Measurements from ENCODE around the gene SYNDIG1.
"Not testable (repeated sequence)": the region's sequence is repeated elsewhere in the genome, so short reads cannot be mapped to it uniquely, and the experiment has no call there.

SYNDIG1 gene

GRCh38 chr20:24611360-24612140, 142.1 kb downstream of the SYNDIG1 start:
- no peak for DNase-seq (ENCODE audit: low read depth)

DNA sequence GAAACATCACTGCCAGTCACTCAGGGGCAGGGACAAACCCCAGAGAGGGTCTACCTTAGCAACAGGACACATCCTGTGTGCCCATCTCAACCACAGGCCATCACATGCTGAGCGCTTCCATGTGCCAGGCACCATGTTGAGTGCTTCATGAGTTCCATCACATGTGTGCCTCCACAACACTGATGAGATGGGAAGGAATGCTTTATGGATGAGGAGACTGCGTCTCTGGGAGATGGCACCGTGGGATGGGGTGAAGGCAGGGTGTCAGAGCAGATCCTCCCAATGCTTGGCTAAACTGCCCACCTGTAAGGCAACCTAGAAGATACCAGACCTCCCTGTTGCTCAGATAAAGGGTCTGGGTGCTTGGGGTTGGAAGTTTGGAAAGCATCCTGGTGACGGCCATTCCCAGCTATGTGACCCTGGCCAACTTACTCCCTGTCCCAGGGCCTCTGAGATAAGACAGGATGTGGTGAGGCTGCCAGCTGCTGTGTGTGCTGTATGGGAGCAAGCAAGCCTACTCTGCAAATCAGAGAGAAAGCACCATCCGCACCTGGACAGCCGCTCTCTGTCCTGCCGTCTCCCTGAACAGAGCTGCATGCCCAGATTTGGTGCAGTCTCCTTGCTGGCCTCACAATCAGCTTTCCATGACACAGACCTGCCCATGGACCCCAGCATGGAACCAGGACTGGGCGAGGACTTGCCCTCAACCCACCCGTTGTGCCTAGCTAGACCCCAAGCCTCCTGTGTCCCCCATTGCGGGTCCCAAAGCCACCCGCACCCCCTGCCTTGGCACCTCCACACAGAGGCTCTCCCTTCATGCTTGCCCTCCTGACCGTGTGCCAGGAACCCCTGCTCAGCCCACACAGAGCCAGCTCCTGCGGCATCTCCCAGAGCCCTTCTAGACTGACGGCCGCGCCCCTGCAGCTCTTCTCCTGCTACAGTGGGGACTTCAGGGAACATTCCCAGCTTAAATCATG, 143.7 kb downstream of the SYNDIG1 start:
- DNase-seq (ENCODE audit: low read depth) = no peak

DNA sequence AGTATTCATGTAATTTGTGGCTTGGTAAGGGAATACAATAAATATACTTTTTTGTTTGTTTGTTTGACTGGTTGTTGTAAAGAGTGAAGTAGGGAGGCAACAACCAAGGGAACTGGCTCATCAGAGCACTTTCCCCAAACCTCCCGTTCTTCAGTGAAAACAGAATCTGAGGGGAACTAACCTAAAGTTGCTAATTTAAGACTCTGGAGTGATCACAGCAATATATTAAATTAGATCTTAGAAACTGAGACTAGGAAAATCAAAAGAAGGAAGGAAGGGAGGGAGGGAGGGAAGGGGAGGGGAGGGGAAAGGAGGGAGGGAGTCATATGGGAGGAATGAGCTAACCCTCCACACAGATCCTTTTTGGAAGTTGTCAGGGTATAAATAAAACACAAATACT, 144.9 kb downstream of the SYNDIG1 start:
- DNase-seq (ENCODE audit: low read depth) = no peak

GRCh38 chr20:24615353-24615752, 145.9 kb downstream of the SYNDIG1 start:
- DNase-seq (ENCODE audit: low read depth) = no peak

DNA sequence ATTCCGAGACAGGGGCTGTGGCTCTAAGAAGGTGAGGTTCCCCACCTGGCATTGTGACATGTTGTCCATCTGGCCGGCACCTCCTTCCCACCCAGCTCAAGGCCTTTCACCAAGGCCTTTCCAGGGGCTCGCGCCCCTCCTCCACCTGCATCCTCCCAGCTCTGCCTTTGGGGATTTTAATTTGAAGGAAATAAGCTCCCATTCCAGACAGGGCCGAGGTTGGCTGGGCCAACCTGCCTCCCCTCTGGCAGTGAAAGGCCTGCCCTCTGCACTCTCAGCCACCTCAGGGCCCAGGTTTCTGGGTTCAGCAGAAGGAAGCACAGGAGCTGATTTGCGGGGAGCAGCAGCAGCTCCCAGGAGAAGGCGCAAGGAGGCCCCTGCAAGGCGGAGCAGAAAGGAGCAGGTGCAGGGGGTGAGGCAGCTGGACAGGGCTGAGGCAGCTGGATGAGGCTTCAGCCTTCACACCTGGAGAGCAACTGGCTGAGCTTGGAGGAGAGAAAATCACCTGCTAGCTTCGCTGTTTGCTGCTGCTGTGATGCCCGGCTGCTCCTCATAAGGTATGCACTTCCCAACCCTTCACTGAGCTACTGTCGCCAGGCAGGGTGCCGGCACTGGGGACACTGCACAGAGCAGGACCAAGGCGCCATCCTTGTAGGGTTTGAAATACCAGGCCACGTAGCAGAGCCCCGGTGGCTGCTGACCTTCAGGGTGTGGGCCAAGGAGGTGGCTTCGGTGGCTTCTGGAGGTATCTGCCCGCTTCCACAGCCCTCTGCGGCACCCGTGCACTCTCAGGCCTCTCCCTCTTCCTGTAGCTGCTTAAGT, 147.0 kb downstream of the SYNDIG1 start:
- no peak for DNase-seq (ENCODE audit: low read depth)

DNA sequence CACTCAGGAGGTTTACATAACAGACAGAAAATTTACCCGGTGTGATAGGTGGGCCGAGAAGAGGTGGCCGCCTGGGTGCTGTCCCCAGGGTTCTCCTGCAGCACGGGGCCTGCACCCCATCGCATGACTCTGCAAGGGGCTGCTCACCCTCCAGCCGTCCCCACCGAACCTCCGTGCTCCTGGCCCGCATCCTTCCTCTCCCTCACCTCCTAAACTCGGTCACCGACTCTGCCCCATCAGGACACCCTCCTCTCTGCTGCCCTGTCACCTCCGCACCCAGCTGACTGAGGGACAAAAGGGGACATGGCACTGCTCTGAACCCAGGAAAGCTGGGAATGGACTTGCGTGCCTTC, 147.6 kb downstream of the SYNDIG1 start:
- no peak for DNase-seq (ENCODE audit: low read depth)

DNA sequence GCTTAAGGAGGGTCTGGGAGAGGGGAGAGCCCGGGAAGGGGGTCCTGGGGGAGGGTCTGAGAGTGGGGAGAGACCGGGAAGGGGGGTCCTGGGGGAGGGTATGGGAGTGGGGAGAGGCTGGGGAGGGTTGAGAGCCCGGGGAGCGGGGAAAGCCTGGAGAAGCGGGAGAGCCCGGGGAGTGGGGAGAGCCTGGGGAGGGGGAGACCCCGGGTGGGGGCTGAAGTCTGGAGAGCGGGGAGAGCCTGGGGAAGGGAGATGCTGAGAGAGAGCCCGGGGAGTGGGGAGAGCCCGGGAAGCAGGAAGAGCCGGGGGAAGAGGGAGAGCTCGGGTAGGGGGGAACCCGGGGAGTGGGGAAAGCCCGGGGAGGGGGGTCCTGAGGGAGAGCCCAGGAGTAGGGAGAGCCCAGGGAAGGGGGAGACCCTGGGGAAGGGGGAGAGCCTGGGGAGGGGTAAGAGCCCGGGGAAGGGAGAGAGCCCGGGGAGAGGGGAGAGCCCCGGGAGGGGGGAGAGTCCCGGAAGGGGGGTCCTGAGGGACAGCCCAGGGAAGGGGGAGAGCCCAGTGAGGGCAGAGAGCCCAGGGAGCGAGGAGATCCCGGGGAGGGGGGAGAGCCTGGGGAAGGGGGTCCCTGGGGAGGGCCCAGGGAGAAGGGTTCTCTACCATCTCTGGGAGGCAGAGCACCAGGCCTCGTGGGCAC, 148.5 kb downstream of the SYNDIG1 start:
- no peak for DNase-seq (ENCODE audit: low read depth)

DNA sequence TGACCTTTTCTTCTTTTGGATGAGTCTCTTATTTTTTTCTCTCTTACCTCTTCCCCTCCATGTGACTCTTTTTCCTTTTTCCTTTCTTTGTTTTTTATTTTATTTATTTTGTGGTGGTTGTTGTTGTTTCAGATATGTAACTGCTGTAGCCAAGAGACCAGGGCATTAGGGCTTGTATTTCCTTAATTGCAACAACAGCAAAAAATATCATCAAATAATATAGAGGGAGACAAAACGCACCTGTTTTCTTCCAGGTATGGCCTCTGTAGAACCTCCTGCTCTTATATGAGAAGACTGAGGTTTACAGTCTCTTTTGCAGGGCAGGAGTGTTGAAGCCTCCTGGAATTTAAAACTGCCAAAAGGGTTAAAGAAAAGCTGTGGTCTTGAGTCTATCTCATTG, 149.3 kb downstream of the SYNDIG1 start:
- DNase-seq (ENCODE audit: low read depth) = no peak

DNA sequence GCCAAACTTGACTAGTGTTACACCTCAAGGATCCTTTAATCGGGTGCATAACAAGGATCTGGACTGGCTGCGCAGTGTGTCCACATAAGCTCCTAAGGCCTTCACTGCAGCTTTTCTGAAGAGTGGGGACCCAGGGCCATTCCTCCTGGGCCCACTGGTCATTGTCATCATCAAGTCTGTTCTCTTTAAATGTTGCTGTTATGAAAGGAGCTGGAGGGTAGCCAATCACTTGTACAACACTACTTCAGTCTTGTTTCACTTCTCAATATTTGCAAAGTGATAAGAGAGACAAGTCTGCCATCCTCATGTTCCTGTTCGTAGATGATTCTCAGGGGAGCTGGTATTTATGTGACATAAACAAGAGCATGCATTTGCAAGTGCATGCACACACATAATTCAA, 149.8 kb downstream of the SYNDIG1 start:
- no peak for DNase-seq (ENCODE audit: low read depth)

GRCh38 chr20:24620937-24621519, 151.6 kb downstream of the SYNDIG1 start:
- no peak for DNase-seq (ENCODE audit: low read depth)

DNA sequence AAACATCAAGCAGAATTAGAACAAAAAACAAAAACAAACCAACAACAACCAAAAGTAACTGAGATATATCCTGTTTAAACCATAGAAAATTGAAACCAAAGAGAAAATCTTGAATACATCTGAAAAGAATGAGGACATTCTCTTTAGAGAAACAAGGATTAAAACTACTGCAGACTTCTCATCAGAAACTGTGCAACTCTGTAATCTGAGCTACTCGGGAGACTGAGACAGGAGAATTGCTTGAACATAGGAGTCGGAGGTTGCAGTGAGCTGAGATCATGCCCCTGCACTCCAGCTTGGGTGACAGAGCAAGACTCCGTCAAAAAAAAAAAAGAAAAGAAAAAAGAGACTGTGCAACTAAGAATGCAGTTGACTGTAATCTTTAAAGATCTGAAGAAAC, 153.4 kb downstream of the SYNDIG1 start:
- DNase-seq (ENCODE audit: low read depth) = no peak

- not testable (repeated sequence) for DNase-seq (ENCODE audit: low read depth)
Measured at GRCh38 chr20:24626141-24626540, 156.7 kb downstream of the SYNDIG1 start.

- no peak for DNase-seq (ENCODE audit: low read depth)
Measured at GRCh38 chr20:24627291-24627690, 157.9 kb downstream of the SYNDIG1 start.

DNA sequence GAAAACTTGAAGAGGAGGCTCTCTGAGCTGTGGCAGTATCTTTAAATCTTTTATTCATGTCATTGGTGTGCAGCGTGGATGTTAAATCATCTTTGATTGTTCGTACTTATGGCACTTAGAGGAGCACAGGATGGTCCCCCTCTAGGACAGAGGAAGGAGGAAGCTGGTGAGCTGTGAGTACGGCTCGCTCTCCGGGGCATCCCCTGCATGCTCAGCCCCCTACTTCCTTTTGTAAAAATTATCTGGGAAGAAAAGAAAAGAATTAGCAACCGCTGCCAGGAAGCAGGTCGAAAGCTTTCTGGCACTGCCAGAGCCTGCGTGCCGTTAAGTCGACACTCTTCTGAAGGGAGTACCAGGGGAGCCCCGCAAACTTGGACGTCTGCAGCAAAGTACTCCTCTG, 158.5 kb downstream of the SYNDIG1 start:
- DNase-seq (ENCODE audit: low read depth) = no peak

- no peak for DNase-seq (ENCODE audit: low read depth)
Measured at GRCh38 chr20:24628985-24629384, 159.6 kb downstream of the SYNDIG1 start.

DNA sequence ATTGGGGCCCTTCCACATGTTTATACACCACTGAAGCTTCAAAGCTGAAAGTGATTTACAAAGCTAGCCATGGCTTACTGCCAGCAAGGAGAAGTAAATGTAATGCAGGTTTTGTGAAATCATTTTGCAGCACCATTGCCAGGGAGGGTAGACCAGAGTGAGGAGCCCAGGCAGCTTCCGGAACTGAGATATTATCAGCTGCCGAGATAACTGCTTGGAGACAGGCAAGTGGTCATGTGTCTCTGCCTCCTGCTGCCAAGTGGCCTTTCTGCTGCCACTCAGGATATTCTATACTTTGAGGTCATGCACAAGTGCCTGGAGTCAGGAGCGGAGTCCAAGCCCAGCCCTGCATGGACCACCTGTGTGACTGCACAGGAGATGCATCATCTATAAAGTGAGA, 160.2 kb downstream of the SYNDIG1 start:
- no peak for DNase-seq (ENCODE audit: low read depth)

- no peak for DNase-seq (ENCODE audit: low read depth)
Measured at GRCh38 chr20:24630486-24631172, 161.2 kb downstream of the SYNDIG1 start.

GRCh38 chr20:24631173-24631505, 161.7 kb downstream of the SYNDIG1 start:
- no peak for DNase-seq (ENCODE audit: low read depth)

- DNase-seq (ENCODE audit: low read depth) = no peak
Measured at GRCh38 chr20:24632581-24632980, 163.2 kb downstream of the SYNDIG1 start.

DNA sequence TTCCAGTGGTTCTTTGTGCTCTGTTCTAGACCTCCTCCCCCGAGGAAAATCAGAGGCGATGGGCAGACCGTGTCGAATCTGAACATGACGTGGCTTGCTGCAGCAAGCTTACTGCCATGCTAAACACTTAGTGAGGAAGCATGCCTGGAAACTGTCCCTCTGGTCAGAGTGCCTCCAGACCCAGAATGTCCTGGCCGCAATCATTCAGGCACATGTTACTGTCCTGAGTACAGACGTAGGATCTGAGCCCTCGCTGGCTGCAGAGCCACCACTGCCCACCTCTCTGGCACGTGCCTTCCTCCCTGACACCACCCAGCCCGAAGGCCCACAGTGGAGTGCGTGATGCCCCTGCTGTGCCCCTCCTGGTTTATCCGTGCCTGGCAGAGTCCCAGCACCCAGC, 163.6 kb downstream of the SYNDIG1 start:
- DNase-seq (ENCODE audit: low read depth) = peak; percentile 69

DNA sequence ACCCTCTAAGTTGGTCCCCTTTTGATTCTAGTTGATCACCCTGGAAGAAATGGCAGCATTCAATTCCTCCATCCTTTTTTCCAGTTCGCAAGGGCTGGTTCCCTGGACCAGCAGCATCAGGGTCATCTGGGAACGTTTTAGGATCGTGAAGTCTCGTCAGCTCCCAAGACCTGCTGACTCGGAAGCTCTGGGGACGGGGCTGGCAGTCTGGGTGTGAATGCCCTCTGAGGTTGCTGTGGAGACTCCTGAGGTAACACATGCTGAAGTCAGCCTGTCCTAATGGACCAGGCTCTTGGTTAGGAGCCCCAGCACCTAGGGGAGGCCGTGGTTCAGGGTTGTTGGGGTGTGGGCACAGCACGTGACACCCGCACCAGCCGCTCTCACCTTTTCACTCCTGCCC, 164.1 kb downstream of the SYNDIG1 start:
- DNase-seq (ENCODE audit: low read depth) = no peak

All from EH (cell line).